Lung (tissue), 12 donors: Measurements from ENCODE around the gene IER3. TPM values are rescaled to one million over a fixed set of nuclear protein-coding genes. Genes with fewer than 3 reads are reported as not detected.
A peak's percentile ranks its signal among the peaks of the same experiment; 100 is the strongest.
"Not testable (repeated sequence)": the region's sequence is repeated elsewhere in the genome, so short reads cannot be mapped to it uniquely, and the experiment has no call there.

Experiments used
- ATAC-seq: fragments of 200-7000 bp; cut with Tn5 transposase; one replicate; pipeline ENCODE4 v1.9.1; 2020; ENCODE audit warnings: moderate number of reproducible peaks; ENCODE audit not compliant: insufficient read depth, low FRiP score
- DNase-seq, 3 donors: peaks; one replicate each; pipeline ENCODE4 v3.0.0-alpha.2; 2013 to 2017
- H3K27ac ChIP-seq, 2 donors: one replicate each; pipeline ENCODE4 v1.5.1; 2013; ENCODE audit warnings: mild to moderate bottlenecking in 2 of 2, moderate library complexity in 2 of 2, control low read depth in 1 of 2, inconsistent platforms in 1 of 2, low read depth in 1 of 2, low read length in 1 of 2
- H3K27me3 ChIP-seq, 3 donors: one replicate each; pipeline ENCODE4 v1.5.1; 2013; ENCODE audit warnings: low read length in 2 of 3; ENCODE audit not compliant: control insufficient read depth in 3 of 3, insufficient read depth in 3 of 3
- H3K36me3 ChIP-seq, 4 donors: one replicate each; pipeline ENCODE4 v1.5.1; 2013; ENCODE audit warnings: low read length in 4 of 4, mild to moderate bottlenecking in 1 of 4, moderate library complexity in 1 of 4; ENCODE audit not compliant: control insufficient read depth in 4 of 4, insufficient read depth in 4 of 4
- H3K4me1 ChIP-seq, 5 donors: one replicate each; pipeline ENCODE4 v1.5.1; 2013; ENCODE audit warnings: low read length in 5 of 5, mild to moderate bottlenecking in 2 of 5, moderate library complexity in 1 of 5; ENCODE audit not compliant: control insufficient read depth in 5 of 5, insufficient read depth in 5 of 5
- H3K4me3 ChIP-seq: one replicate; pipeline ENCODE4 v1.5.1; 2013; ENCODE audit warnings: mild to moderate bottlenecking, control low read depth, moderate library complexity
- H3K9ac ChIP-seq, 2 donors: one replicate each; pipeline ENCODE4 v1.5.1; 2013; ENCODE audit warnings: low read length in 2 of 2, control low read depth in 1 of 2; ENCODE audit not compliant: insufficient read depth in 1 of 2
- H3K9me3 ChIP-seq, 4 donors: one replicate each; pipeline ENCODE4 v1.5.1; 2013; ENCODE audit warnings: low read length in 3 of 4, mild to moderate bottlenecking in 1 of 4, moderate library complexity in 1 of 4; ENCODE audit not compliant: control insufficient read depth in 4 of 4, insufficient read depth in 3 of 4
- CTCF ChIP-seq: IDR thresholded peaks from 2 replicates; pipeline ENCODE4 v1.5.1; 2012; ENCODE audit warnings: mild to moderate bottlenecking; ENCODE audit errors: control extremely low read depth, extremely low read depth
- WGBS, 2 donors: extraction: QIAGEN DNeasy Blood & Tissue Kit; methylation state at CpG; one replicate each; pipeline ENCODE4 v1.1.7; 2013; 5-methylcytosine and 5-hydroxymethylcytosine counted together
- polyA plus RNA-seq, 2 donors: library from polyadenylated mRNA; stranded (reverse); fragments of 200-250 nt; gene quantifications; one replicate each; pipeline ENCODE4 v1.2.1, GENCODE V29; 2013
- total RNA-seq, 2 donors: library from RNA; depleted of rRNA in 1 of 2; stranded (reverse); fragments of >200 nt in 1 of 2; gene quantifications; one replicate each; pipeline ENCODE4 v1.2.1, GENCODE V29; 2014 to 2021
- donor health status: control.
- donor health status: control.
- donor health status: Bipolar disorder and iron deficiency.
- donor health status: healthy.
- donor health status: DM: yes; HTN: yes; CAD: no.

Gene IER3
- total and polyA plus RNA-seq, 4 donors: 16.7 to 302 (median 67.6) TPM

GRCh38 chr6:30760549-30760948, 16.2 kb upstream of the IER3 start:
- Histone ChIP-seq H3K9ac (no peak overlapping the region), H3K4me3 (no peak overlapping the region), H3K27ac (no peak overlapping the region), H3K36me3 (no peaks in the 10 kb centered on the region), H3K27me3 (no peaks in the 10 kb centered on the region), H3K4me1 (peaks cover 0 to 7% (median 4%) of the 10 kb centered on the region in 5 donors), H3K9me3 (no peaks in the 10 kb centered on the region)
- no peak for TF ChIP-seq CTCF
- DNase-seq: no peak
- no peak for ATAC-seq
- WGBS, 2 donors: 54 to 70% methylated on average over 8 of the region's 8 CpGs

GRCh38 chr6:30759575-30760239, 15.4 kb upstream of the IER3 start:
- Histone ChIP-seq H3K27me3 (no peaks in the 10 kb centered on the region), H3K36me3 (no peaks in the 10 kb centered on the region), H3K9ac (no peak overlapping the region), H3K4me3 (no peak overlapping the region), H3K4me1 (peaks cover 0 to 7% (median 4%) of the 10 kb centered on the region in 5 donors), H3K9me3 (no peaks in the 10 kb centered on the region), H3K27ac (peak overlapping the region; percentile 66 to 81)
- ATAC-seq (no peak), DNase-seq (peak in 1 of 3 donors; percentile 32)
- 88 to 93% methylated on average over 10 of the region's 10 CpGs for WGBS, 2 donors
- TF ChIP-seq CTCF: no peak

DNA sequence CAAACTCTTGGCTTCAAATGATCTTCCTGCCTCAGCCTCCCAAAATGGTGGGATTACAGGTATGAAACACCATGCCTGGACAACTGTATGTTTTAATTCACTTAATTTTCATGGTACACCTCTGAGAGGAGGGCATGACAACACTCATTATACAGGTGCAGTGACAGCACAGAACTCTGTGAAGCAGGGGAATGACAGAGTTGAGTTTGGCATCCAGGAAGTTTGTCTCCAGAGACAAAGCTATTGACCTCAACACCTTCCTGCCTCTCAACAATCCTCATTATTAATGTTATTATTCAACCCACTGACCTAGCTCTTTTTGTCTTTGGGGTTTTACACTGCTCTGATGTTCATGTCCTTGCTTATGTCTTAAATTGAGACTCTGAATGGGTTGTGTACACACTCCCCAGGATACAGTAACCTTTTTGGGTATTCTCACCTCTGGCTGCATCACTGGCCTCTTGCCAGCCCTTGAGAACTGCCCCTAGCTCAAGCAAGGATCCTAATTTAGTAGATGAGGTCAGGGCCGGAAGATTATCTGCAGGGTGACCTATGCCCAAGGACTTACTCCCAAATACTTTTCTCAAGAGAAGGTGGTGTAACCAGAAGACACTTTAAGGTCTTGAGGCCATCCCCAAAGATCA, 13.0 kb upstream of the IER3 start:
- no peak for ATAC-seq
- Histone ChIP-seq H3K9me3 (no peaks in the 10 kb centered on the region), H3K27me3 (no peaks in the 10 kb centered on the region), H3K4me3 (no peak overlapping the region), H3K9ac (no peak overlapping the region), H3K4me1 (peaks cover 0 to 6% (median 1%) of the 10 kb centered on the region in 5 donors), H3K36me3 (no peaks in the 10 kb centered on the region), H3K27ac (peak overlapping the region in 1 of 2 donors; percentile 63)
- no peak for TF ChIP-seq CTCF
- DNase-seq: no peak
- WGBS, 2 donors: 92 to 93% methylated on average over 1 of the region's 1 CpG

DNA sequence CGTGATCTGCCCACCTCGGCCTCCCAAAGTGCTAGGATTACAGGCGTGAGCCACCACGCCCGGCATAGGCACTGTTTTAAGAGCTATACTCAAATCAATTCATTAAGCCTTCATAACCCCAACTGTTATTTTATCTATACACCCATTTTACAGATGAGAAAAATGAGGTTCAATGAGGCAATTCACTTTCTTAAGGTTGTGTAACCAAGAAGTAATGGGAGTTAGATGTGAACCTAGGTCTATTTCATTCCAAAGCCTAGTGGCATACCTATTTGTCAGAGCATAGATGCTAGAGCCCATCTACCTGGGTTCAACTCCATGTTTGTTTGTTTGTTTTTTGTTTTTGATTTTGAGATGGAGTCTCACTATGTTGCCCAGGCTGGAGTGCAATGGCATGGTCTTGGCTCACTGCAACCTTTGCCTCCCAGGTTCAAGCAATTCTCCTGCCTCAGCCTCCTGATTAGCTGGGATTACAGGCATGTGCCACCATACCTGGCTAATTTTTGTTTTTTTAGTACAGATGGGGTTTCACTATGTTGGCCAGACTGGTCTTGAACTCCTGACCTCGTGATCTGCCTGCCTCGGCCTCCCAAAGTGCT, 12.2 kb upstream of the IER3 start:
- WGBS, 2 donors: 91 to 92% methylated on average over 7 of the region's 7 CpGs
- not testable (repeated sequence) for H3K4me3 ChIP-seq, DNase-seq

More for the DNA sequence above, 12.2 kb upstream of the IER3 start:
- H3K9me3 ChIP-seq, H3K27ac ChIP-seq, ATAC-seq, H3K9ac ChIP-seq, H3K36me3 ChIP-seq, H3K27me3 ChIP-seq: not testable (repeated sequence)
- peaks cover 0 to 13% (median 4%) of the 10 kb centered on the region in 5 donors for H3K4me1 ChIP-seq
